CD4-positive, alpha-beta T cell treated with Interleukin-17A for 4 hours (primary cell): ENCODE data around the gene RPTOR.

Source experiments
- DNase-seq: peaks from one replicate; pipeline ENCODE4 v3.0.0-alpha.2; 2020; ENCODE audit warnings: mixed read lengths

RPTOR gene

DNA sequence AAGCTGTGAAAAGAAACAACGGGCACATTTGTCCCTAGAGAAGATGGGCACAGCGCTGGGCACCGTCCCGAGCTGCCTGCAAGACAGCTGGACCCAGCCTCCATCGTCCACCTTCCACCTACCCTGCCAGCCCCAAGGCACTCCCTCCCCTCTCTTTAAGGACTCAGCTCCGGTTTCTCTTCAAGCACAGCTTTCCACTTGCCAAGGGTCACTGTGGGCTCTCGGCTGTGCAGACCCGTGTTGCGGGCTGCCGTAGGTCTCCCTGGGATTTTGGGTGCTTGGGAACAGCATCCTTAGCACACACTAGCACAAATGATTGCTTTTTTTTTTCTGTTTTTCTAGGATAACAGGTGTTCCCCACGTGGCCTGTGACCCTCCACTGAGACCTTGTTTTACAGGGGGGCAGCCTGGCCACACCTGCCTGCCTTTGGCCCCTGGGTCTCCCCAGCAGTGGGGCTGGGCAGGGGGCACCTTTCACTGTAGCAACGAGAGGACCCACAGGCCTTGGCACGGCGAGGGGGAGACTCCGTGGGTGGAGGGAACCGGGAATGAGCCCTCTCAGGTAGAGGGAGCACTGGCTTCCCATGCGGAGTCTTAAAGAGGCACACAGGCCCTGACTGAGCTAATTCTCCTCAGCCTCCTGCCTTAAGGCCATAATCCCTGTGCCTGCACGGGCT, 448.4 kb downstream of the RPTOR start:
- no peak for DNase-seq

DNA sequence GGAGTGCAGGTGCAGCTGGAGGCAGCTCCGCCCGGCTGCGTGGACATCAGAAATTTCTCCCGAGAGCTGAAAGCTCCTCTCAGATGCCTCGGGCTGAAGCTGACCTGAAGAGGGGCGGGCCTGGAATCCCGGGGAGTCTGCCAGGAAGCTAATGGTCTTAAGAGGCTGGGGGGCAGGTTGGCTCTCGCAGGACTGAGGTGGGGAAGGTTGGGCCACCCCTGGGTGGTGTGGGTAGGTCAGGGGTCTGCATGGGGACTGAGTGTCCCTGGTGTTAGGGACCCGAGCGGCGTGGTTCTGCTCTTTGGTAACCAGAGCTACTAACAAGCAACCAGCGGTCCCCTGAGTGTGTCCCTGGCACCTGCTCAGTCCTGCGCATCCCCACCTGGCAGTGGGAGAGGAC, 450.5 kb downstream of the RPTOR start:
- no peak for DNase-seq

DNA sequence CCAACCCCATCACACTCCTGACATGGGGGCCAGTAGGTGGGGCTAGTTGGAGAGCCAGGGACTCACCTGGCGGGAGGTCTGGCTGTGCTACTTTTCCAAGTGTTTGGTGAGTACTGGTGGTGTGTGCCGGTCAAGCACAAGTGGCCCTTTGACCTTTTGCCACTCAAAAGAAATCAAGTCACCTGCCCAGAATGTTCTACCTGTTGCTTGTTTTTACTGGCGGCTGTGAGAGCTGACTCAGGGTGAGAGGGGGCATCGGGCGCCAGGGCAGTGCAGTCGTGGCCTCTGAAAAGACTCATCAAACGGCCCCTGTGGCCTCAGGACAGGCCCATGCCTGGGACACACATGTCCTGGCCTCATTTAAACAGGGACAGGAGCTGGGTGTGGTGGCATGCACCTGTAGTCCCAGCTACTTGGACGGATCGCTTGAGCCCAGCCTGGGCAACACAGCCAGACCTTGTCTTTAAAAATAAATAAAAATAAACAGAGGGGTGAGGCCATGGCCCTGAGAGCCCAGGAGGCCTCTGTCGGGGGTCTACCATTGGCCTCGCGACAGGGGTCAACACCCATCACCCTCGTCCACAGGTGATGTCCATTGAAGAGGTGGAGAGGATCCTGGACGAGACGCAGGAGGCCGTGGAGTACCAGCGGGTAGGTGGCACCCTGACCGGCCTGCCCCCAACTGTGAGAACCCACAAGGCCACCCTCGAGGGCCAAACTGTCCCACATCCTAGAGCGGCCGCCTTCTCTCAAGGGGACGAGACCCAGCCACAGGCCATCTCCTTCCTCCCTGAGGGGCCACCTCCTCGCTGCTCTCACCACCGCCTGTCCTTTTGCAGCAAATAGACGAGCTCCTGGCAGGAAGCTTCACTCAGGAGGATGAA, 452.0 kb downstream of the RPTOR start:
- no peak for DNase-seq

DNA sequence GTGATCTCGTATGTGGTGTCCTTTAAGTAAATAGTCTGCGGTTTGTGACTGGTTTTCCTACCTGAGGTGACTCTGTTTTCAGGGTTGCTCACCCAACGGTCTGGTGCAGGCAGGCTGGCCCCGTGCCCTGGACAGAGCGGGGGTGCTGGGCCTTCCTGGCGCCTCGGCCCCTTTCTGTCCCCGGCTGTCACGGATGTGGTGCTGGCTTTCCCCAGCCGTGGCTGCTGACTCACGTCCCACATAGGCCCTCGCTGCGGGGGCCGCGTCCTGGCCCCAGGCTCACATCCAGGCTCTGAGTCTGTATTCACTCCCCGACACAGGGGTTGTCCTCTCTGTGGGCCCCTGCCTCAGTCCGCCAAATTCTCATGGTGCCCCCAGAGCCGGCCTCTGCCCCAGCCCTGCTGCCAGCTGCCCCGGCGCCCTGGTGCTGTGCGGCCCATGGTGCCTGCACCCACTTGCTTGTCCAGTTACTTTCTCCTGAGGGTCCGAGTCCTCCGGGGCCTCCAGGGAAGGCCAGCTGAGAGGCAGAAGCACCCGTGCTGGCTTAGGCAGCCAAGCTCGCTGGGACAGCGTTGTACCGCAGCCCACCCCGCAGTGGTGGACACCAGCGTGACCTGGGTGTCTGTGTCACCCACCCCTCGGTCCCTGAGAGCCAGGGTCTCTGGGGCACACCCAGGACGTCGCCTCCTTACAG, 452.9 kb downstream of the RPTOR start:
- no peak for DNase-seq

DNA sequence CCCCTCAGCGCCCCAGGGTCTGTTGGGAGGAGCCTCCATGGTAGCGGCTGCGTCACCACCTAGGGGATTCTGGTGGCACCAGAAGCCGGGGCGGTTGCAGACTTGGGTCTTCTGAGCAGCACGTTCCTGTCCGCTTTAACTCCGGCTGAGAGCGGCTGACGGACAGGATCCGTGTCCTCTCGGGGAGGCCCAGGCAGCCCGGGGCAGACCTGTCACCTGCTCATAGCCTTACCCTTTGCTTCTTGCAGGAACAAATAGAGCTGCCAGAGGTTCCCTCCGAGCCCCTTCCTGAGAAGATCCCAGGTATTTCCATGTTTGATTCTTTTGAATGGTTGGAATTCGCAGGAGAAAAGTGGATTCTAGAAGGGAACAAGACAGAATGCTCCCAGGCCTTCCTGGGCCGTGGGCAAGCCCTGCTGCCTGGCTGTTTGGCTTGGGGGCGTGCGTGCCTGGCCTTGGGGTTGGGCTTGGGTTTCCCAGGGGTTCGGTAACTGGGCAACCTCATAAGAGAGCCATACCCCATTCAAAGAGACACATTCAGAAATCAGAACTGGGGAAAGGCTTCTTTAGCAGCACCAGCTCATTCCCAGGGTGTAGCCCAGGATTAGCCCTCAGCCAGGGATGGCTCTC, 453.6 kb downstream of the RPTOR start:
- no peak for DNase-seq

DNA sequence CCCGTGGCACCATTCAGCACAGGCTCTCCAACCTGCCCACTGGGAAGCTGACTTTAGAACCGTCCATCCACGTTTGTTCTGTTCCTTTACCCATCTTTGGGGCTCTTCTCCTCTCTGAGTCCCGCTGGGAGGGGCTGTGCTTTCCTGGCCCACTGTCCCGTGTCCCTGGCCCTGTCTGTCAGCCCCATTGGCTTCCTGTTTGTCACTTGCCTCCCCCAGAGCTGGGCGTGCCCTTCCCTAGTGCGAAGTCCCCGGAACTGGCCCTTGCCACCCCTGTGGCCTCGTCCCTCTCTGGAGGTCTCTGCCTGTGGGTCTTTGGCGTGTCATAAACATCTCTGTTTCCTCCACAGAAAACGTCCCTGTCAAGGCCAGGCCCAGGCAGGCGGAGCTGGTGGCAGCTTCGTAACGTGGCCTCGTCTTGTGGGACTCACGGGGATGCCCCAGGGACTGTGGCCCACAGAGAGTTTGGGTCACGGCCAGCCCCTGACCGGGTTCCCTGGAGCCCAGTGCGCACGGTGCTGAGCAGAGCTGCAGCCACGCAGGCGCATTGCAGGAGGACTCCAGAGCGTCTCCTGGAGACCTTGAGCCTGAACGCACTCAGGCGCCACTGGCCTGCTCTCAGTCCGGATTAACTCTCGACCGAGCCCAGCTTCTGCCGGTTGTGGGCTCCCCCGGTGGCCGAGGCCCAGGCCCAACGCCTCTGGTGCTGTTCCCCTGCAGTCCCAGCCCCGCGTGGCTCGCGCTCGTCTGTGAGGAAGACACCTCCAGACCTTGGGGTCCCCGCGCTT, 454.3 kb downstream of the RPTOR start:
- DNase-seq, result no peak

DNA sequence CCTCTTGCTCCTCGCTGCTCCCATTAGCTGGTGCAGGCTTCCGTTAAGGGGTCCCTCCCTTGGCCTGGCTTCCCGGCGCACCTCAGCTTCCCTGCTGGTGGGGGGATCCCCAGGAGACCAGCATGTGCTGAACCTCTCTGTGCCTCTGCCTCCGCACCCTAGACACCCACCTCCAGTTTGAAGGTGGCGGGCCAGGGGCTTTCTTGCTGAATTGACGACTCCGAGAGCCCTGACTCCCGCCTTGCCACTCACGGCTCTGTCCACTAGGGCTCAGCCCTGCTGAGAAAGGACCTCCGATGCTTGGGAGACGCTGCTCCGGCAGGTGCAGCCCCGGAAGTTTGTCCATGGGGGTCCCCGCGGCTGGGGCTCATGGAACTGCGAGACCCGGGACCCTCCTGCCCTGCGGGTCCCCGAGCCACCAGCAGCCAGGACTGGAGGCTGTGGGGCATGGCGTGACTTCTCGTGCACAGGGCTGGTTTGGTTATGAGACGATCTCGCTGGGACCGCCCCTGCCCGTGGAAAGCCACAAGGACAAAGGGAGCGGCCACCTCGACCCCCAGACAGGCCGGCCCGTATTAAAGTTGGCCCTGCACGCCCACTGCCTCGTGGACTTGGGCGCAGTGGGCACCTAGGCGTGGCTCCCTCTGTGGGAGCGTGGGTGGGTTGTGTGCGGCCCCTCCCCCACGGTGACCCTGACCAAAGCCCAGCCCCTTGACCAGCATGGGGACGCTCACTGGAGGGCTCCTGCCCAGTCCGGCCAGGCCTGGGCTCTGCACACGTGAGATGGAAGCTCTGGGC, 455.1 kb downstream of the RPTOR start:
- no peak for DNase-seq

DNA sequence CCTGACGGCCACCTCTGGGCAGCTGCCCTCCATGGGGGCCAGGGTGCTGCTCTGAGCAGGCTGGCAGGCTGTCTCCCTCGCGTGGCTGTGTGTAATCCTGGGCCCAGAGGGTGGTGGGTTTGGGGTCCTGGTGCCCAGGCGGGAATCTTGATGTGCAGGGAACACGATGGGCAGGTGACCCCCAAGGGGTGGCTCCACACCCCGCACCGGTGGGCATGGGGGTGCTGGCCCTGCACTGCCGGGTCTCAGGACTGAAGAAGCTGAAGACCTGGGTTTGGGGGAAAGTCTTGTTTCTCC, 455.6 kb downstream of the RPTOR start:
- no peak for DNase-seq

DNA sequence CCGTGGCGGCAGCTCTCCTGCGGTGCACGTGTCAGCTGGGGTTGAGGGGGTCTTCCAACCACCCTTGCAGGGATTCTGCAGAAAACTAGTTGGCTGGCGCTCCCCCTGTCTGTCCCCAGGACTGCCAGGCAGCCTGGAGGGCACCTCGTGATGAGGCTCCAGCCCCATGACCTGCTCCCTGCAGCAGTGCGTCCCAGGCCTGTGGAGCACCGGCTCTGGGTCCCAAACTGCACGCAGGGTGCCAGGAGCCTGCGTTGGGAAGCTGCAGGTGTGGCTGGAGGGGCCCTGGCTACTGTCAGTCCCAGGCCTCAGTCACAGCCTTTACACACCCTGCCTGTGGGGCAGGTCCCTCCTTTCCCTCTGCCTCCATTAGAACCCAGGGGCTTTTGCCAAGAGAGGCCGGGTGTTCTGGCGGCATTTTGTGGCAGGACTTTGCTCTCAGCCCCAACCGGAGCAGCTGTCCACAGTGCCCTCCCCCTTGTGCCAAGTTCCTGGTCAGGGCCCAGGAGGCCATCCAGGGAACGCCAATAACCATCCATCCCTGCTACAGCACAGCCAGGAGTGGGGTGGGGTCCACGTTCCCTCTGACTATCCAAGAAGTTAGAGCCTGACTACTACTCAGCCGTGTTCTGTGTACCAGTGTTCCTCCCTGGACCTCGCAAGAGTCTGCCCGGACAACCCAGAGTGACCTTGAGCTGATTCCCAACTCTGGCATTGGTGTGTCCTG, 456.2 kb downstream of the RPTOR start:
- DNase-seq, result no peak

DNA sequence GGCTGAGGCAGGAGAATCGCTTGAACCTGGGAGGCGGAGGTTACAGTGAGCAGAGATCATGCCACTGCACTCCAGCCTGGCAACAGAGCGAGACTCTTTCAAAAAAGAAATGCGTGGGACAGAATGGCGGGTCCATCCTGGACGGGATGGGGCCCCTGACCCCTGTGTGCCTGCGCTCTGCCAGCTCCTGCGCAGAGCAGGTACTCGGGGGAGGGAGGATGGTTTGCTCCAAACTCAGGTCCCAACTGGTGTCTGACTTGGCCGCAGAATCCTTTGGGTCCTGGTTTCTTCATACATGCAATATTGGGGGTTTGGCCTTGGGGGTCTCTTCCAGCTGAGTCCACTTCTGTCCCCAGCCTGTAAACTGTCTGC, 457.4 kb downstream of the RPTOR start:
- DNase-seq, result no peak

DNA sequence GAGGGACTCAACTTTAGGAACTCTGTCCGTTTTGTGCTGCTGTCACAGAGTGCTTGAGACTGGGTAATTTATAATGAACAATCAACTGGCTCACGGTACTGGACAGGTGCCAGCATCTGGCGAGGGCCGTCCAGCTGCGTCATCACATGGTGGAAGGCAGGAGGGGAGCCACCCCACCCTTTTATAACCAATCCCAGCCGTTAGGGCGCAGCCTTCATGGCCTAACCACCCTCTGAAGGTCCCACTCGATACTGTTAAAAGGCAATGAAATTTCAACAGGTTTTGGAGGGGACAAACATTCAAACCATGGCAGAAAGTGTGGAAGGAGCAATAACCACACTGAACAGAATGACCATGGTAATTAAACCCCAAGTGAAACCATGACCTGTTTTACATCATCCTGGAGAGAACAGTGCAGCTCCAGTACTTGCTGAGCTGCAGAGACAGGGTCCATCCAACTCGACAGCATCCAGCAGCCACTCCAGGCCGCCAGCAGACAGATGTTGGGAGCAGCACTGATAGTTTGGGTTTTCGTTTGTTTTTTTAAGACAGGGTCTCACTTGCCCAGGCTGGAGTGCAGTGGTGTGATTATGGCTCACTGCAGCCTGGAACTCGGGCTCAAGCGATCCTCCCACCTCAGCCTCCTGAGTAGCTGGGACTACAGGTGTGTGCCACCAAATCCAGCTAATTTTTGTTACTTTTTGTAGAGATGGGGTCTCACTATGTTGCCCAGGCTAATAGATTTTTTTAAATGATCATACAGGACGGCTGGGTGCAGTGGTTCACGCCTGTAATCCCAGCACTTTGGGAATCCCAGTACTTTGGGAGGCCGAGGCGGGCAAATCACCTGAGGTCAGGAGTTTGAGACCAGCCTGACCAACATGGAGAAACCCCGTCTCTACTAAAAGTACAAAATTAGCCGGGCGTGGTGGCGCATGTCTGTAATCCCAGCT, 458.0 kb downstream of the RPTOR start:
- no peak for DNase-seq

DNA sequence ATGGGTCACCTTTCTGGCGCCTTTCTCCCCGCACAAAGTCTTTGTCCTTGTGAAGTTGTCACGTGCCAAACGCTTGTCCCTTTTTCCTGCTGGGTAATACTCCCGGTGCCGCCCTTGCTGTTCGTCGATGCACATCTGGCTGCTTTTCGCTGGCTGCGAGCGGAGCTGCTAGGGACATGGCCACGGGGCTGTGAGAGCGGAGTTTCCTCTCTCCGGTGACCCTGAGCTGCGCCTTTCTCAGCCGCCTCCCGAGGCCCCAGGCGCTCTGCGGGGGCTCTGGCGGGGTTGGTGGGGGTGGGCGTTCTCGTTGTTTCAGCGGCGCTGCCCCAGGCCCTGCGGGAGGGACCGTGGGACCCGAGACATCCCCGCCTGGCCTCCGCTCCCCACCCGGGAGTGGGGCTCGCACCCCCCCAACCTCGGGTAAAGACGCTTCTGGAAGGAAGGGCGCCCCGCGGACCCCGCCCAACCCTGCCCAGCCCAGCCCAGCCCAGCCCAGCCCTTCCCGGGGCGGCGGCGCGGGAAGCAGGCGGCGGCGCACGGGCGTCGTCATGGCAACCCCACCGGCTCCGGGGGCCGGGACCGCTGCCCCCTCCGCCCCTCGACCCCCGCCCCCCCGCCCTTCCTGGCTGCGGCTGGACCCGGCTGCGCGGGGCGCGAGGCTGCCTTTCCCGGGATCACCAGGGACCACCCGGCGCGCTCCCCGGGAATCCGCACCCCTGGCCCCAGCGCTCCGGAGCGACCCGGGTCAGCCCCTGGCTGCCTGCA, 459.3 kb downstream of the RPTOR start:
- peak; percentile 16 for DNase-seq

DNA sequence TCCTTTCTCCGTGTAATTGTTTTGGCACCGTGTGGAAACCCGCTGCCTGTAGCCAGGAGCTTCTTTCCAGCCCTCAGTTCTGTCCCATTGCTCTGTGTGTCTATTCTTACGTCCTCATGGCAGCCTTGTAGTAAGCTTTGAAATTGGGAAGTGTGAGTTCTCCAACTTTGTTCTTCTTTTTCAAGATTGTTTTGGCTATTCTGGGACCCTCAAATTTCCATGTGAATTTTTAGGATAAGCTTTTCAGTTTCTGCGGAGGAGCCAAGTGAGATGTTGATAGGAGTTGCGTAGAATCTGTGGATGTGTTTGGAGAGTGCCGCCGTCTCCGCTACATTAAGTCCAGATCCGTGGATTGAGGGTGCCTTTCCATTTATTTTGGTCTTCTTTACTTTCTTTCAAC, 462.3 kb downstream of the RPTOR start:
- no peak for DNase-seq

DNA sequence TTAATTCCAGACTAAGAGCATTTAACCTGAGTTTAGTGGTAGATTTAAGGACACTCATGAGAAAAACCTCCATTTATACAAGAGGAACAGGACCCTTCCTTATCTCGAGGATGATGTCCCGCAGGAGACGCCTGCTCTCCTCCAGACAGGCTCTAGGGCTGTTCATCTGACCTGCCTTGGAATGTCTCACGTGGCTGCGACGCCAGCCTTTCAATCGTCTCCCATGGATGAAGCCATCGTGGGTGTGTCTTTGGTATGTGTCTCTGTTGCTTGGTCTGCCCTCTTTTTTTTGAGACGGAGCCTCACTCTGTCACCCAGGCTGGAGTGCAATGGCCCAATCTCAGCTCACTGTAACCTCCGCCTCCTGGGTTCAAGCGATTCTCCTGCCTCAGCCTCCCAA, 463.5 kb downstream of the RPTOR start:
- DNase-seq, result no peak

DNA sequence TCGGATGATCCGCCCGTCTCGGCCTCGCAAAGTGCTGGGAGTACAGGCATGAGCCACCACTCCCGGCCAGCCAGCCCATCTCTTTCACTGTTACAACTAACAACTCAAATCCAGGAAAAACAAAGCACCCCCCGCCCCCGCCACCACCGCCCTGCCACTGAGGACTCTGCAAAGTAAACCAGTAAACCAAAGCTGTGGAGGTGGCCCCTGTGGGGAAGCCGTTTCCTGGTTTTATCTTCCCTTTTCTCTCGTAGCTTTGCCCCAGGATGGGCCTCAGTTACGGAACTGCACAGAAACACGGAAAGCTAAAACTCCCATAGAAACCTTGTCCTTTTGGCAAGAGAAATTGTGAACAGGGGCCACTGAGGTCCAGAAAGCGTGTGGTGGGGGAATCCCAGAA, 464.5 kb downstream of the RPTOR start:
- DNase-seq, result no peak

DNA sequence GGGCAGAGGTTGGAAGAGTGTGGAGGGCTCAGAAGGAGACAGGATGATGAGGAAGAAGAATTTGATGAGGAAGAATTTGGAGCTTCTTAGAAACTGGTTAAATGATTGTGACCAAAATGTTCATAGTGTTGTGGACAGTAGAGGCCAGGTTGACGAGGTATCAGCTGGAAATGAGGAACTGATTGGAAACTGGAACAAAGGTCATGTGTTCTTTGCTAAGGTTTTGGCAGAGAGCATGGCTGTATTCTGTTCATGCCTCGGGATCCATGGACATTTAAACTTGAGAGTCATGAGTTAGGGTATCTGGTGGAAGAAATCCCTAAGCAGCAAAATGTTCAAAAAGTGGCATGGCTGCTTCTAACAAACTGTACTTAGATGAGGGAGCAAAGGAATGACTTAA, 466.3 kb downstream of the RPTOR start:
- no peak for DNase-seq

DNA sequence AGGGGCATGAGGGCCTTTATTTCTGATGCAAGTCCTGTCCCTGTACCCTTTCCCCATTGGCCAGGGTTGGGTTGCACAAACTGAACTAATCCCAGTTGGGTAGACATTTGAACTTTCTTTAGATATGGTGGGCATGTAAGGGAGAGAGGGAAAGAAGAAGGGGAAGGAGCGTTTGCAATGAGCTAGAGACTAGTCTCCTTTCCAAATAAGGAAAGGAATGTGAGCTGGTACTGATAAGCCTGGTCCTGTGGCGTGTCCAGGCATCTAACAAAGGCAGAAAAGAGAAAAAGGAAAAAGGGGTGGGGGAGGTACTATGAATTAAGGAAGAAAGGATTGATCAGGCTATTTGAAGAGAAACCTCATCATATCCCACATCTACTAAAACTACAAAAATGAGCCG, 467.3 kb downstream of the RPTOR start:
- no peak for DNase-seq

DNA sequence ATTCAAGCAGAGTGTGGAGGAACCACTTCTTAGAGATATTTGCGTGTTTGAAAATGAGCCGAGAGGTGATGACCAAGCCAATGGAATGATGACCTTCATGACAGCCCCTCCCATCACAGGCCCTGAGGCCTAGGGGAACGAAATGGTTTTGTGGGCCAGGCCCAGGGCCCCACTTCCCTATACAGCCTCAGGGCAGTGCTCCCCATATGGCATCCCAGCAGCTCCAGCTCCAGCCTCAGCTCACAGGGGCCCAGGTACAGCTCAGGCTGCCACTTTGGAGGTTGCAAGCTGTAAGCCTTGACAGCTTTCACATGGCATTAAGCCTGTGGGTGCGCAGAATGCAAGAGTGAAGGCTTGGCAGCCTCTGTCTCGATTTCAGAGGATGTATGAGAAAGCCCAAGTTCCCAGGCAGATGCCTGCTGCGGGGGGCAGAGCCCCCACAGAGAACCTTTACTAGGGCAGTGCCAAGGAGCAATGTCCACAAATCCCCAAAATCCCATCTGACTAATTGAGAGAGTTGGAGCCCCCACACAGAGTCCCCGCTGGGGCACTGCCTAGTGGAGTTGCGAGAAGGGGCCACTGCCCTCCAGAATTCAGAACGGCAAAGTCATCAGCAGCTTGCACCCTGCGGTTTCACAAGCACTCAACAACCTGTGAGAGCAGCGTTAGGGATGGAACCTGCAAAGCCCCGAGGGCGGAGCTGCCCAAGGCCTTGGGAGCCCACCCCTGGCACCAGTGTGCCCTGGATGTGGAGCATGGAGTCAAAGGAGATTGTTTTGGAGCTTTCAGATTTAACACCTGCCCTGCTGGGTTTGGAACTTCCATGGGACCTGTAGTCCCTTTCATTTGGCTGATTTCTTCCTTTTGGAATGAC, 468.2 kb downstream of the RPTOR start:
- DNase-seq, result no peak
